HG02973 (cell line): ENCODE results near the gene CPVL.

Experiments
- ATAC-seq: cut with Tn5 transposase; IDR thresholded peaks from one replicate; pipeline ENCODE4 v1.9.1; 2021; ENCODE audit warnings: moderate library complexity; ENCODE audit not compliant: unreplicated experiment

Gene CPVL

GRCh38 chr7:29146057-29146706, at the start of gene CPVL:
TSS of gene CPVL (minus strand) at chr7:29146537. CDS start at chr7:29121061, 25,476 bp downstream.
- ATAC-seq, result no peak

- ATAC-seq, result no peak
These were observed 48.5 kb upstream of the CPVL start, which contains the start of gene CHN2 for GRCh38 chr7:29194594-29195427. TSS of gene CHN2 (plus strand) at chr7:29194775.

- ATAC-seq, result no peak
These were observed 47.9 kb upstream of the CPVL start for GRCh38 chr7:29194206-29194593.

- ATAC-seq, result no peak
These were observed 47.2 kb upstream of the CPVL start for GRCh38 chr7:29193316-29194205.

GRCh38 chr7:29192811-29193210, 46.5 kb upstream of the CPVL start:
- no peak for ATAC-seq

- ATAC-seq, result no peak
These were observed 46.0 kb upstream of the CPVL start for GRCh38 chr7:29192323-29192722.

GRCh38 chr7:29190349-29191045, 44.2 kb upstream of the CPVL start:
- ATAC-seq, result no peak

- peak; percentile 50 for ATAC-seq
These were observed 43.4 kb upstream of the CPVL start for GRCh38 chr7:29189743-29190201.

- no peak for ATAC-seq
These were observed 39.3 kb upstream of the CPVL start for GRCh38 chr7:29185613-29186012.

GRCh38 chr7:29184599-29184998, 38.3 kb upstream of the CPVL start:
- no peak for ATAC-seq

- no peak for ATAC-seq
These were observed 32.8 kb upstream of the CPVL start for GRCh38 chr7:29179115-29179514.

- ATAC-seq, result no peak
These were observed 31.7 kb upstream of the CPVL start for GRCh38 chr7:29177963-29178600.

- ATAC-seq, result no peak
These were observed 27.1 kb upstream of the CPVL start for GRCh38 chr7:29173458-29173857.

GRCh38 chr7:29170781-29171180, 24.4 kb upstream of the CPVL start:
- no peak for ATAC-seq

GRCh38 chr7:29167721-29168120, 21.4 kb upstream of the CPVL start:
- no peak for ATAC-seq

- ATAC-seq, result no peak
These were observed 17.5 kb upstream of the CPVL start for GRCh38 chr7:29163854-29164253.

- no peak for ATAC-seq
These were observed 16.2 kb upstream of the CPVL start for GRCh38 chr7:29162577-29162976.

- ATAC-seq, result no peak
These were observed 14.9 kb upstream of the CPVL start for GRCh38 chr7:29161231-29161630.

- ATAC-seq, result no peak
These were observed 13.7 kb upstream of the CPVL start for GRCh38 chr7:29160080-29160479.

GRCh38 chr7:29158795-29159423, 12.6 kb upstream of the CPVL start:
- ATAC-seq, result no peak
